Stimulated activated naive B cell treated with anti-CD40 and anti-IgM and Interleukin-4, amounts not matched to agents 10 μg/mL and 1 μg/mL and 100 μg/mL, for 72 hours (primary cell): ENCODE measurements around the gene UBE2C.

ENCODE experiments used
- ATAC-seq, 2 donors: fragments of 150-1000 bp; cut with Tn5 transposase; replicated peaks; 2 replicates each; pipeline ENCODE4 v1.10.0; 2021; ENCODE audit warnings: moderate library complexity in 1 of 2
- DNase-seq: peaks from one replicate; pipeline ENCODE4 v3.0.0; 2021
- H3K27ac Mint-ChIP-seq: one replicate; pipeline ENCODE4 v1.8.0; 2022; ENCODE audit warnings: mild to moderate bottlenecking, mixed read lengths
- H3K27me3 Mint-ChIP-seq, 2 donors: one replicate each; pipeline ENCODE4 v1.8.0; 2022; ENCODE audit warnings: mixed read lengths in 2 of 2
- H3K36me3 Mint-ChIP-seq, 2 donors: one replicate each; pipeline ENCODE4 v1.8.0; 2022; ENCODE audit warnings: mixed read lengths in 2 of 2, mild to moderate bottlenecking in 1 of 2
- H3K4me1 Mint-ChIP-seq, 2 donors: one replicate each; pipeline ENCODE4 v1.8.0; 2022; ENCODE audit warnings: mixed read lengths in 2 of 2, mild to moderate bottlenecking in 1 of 2
- H3K4me3 Mint-ChIP-seq, 2 donors: one replicate each; pipeline ENCODE4 v1.8.0; 2022; ENCODE audit warnings: mild to moderate bottlenecking in 2 of 2, mixed read lengths in 2 of 2, moderate library complexity in 1 of 2
- H3K9me3 Mint-ChIP-seq, 2 donors: one replicate each; pipeline ENCODE4 v1.8.0; 2022; ENCODE audit warnings: mixed read lengths in 2 of 2, mild to moderate bottlenecking in 1 of 2

UBE2C gene

GRCh38 chr20:45850238-45850637 lies 37.8 kb downstream of the UBE2C start:
- Mint-ChIP-seq H3K36me3 (peaks cover 24 to 34% of the 10 kb centered on the region in 2 donors), H3K27ac (no peak overlapping the region), H3K27me3 (no peaks in the 10 kb centered on the region), H3K9me3 (no peaks in the 10 kb centered on the region), H3K4me3 (no peak overlapping the region), H3K4me1 (peaks cover 5 to 18% of the 10 kb centered on the region in 2 donors)
- no peak for DNase-seq
- no peak for ATAC-seq

- no peak for ATAC-seq
- Mint-ChIP-seq H3K9me3 (no peaks in the 10 kb centered on the region), H3K27ac (no peak overlapping the region), H3K4me3 (no peak overlapping the region), H3K36me3 (peaks cover 19 to 29% of the 10 kb centered on the region in 2 donors), H3K4me1 (peaks cover 5 to 22% of the 10 kb centered on the region in 2 donors), H3K27me3 (no peaks in the 10 kb centered on the region)
- no peak for DNase-seq
These were observed 38.5 kb downstream of the UBE2C start for GRCh38 chr20:45850926-45851325.

GRCh38 chr20:45851501-45851900 lies 39.1 kb downstream of the UBE2C start:
- peaks cover 5 to 28% of the 10 kb centered on the region in 2 donors for H3K4me1 Mint-ChIP-seq
- no peak overlapping the region for H3K27ac Mint-ChIP-seq
- ATAC-seq (no peak), DNase-seq (no peak)
- no peaks in the 10 kb centered on the region for H3K27me3 Mint-ChIP-seq
- H3K9me3 Mint-ChIP-seq, result no peaks in the 10 kb centered on the region
- no peak overlapping the region for H3K4me3 Mint-ChIP-seq
- peaks cover 19 to 26% of the 10 kb centered on the region in 2 donors for H3K36me3 Mint-ChIP-seq

- no peak for ATAC-seq
- Mint-ChIP-seq H3K9me3 (no peaks in the 10 kb centered on the region), H3K27ac (no peak overlapping the region), H3K4me1 (peaks cover 6 to 31% of the 10 kb centered on the region in 2 donors), H3K27me3 (no peaks in the 10 kb centered on the region), H3K4me3 (no peak overlapping the region), H3K36me3 (peaks cover 19 to 25% of the 10 kb centered on the region in 2 donors)
- no peak for DNase-seq
These were observed 39.9 kb downstream of the UBE2C start for GRCh38 chr20:45852326-45852725.

- Mint-ChIP-seq H3K4me3 (no peak overlapping the region), H3K27me3 (no peaks in the 10 kb centered on the region), H3K36me3 (peaks cover 17 to 20% of the 10 kb centered on the region in 2 donors), H3K9me3 (no peaks in the 10 kb centered on the region), H3K27ac (no peak overlapping the region), H3K4me1 (peaks cover 9 to 38% of the 10 kb centered on the region in 2 donors)
- no peak for DNase-seq
- ATAC-seq, result no peak
These were observed 41.0 kb downstream of the UBE2C start for GRCh38 chr20:45853484-45853883.

GRCh38 chr20:45857114-45857881 lies 44.9 kb downstream of the UBE2C start, which contains the start of the genes ACOT8 and ZSWIM3:
ACOT8 (minus strand) TSS chr20:45857392; CDS start chr20:45857315, 77 bp downstream.
ZSWIM3 (plus strand) TSS chr20:45857614; CDS start chr20:45857826, 212 bp downstream.
- H3K4me3 Mint-ChIP-seq, result peak within 1 kb of the TSS; percentile 97
- DNase-seq (peak; percentile 97), ATAC-seq (peak; percentile 95)
- H3K27me3 Mint-ChIP-seq, result no peaks in the 10 kb centered on the region
- peak within 1 kb of the TSS; percentile 99 for H3K27ac Mint-ChIP-seq
- H3K9me3 Mint-ChIP-seq, result no peaks in the 10 kb centered on the region
- H3K36me3 Mint-ChIP-seq, result peaks cover 6 to 19% of the 10 kb centered on the region in 2 donors
- peaks cover 20 to 40% of the 10 kb centered on the region in 2 donors for H3K4me1 Mint-ChIP-seq

- H3K9me3 Mint-ChIP-seq, result no peaks in the 10 kb centered on the region
- no peaks in the 10 kb centered on the region for H3K27me3 Mint-ChIP-seq
- peaks cover 20 to 40% of the 10 kb centered on the region in 2 donors for H3K4me1 Mint-ChIP-seq
- no peak for DNase-seq
- peak overlapping the region; percentile 97 for H3K4me3 Mint-ChIP-seq
- peaks cover 4 to 18% of the 10 kb centered on the region in 2 donors for H3K36me3 Mint-ChIP-seq
- peak overlapping the region; percentile 99 for H3K27ac Mint-ChIP-seq
- peak; percentile 43 to 53 for ATAC-seq
These were observed 45.4 kb downstream of the UBE2C start for GRCh38 chr20:45857882-45858216.

GRCh38 chr20:45859916-45860315 lies 47.5 kb downstream of the UBE2C start:
- Mint-ChIP-seq H3K9me3 (no peaks in the 10 kb centered on the region), H3K27ac (no peak overlapping the region), H3K4me3 (no peak overlapping the region), H3K27me3 (no peaks in the 10 kb centered on the region), H3K4me1 (peaks cover 17 to 33% of the 10 kb centered on the region in 2 donors), H3K36me3 (peaks cover 9 to 15% of the 10 kb centered on the region in 2 donors)
- DNase-seq (no peak), ATAC-seq (no peak)

- Mint-ChIP-seq H3K36me3 (peaks cover 9 to 15% of the 10 kb centered on the region in 2 donors), H3K27ac (no peak overlapping the region), H3K9me3 (no peaks in the 10 kb centered on the region), H3K27me3 (no peaks in the 10 kb centered on the region), H3K4me3 (no peak overlapping the region), H3K4me1 (peaks cover 15 to 28% of the 10 kb centered on the region in 2 donors)
- no peak for DNase-seq
- no peak for ATAC-seq
These were observed 48.2 kb downstream of the UBE2C start for GRCh38 chr20:45860560-45861220.

- no peak overlapping the region for H3K4me3 Mint-ChIP-seq
- ATAC-seq (no peak), DNase-seq (no peak)
- H3K27me3 Mint-ChIP-seq, result no peaks in the 10 kb centered on the region
- H3K27ac Mint-ChIP-seq, result no peak overlapping the region
- H3K9me3 Mint-ChIP-seq, result no peaks in the 10 kb centered on the region
- H3K36me3 Mint-ChIP-seq, result peaks cover 9 to 16% of the 10 kb centered on the region in 2 donors
- peaks cover 15 to 21% of the 10 kb centered on the region in 2 donors for H3K4me1 Mint-ChIP-seq
These were observed 49.0 kb downstream of the UBE2C start for GRCh38 chr20:45861221-45862075.

- peaks cover 5 to 11% of the 10 kb centered on the region in 2 donors for H3K4me1 Mint-ChIP-seq
- no peak for ATAC-seq
These were observed 51.4 kb downstream of the UBE2C start for GRCh38 chr20:45863543-45864470.

GRCh38 chr20:45866454-45866853 lies 54.0 kb downstream of the UBE2C start:
- Mint-ChIP-seq H3K4me1 (no peaks in the 10 kb centered on the region), H3K9me3 (no peaks in the 10 kb centered on the region), H3K36me3 (peaks cover 5 to 10% of the 10 kb centered on the region in 2 donors), H3K27ac (no peak overlapping the region), H3K4me3 (no peak overlapping the region), H3K27me3 (no peaks in the 10 kb centered on the region)
- DNase-seq (no peak), ATAC-seq (no peak)

More at GRCh38 chr20:45863543-45864470, 51.4 kb downstream of the UBE2C start:
- no peak for DNase-seq
- H3K4me3 Mint-ChIP-seq, result no peak overlapping the region
- no peaks in the 10 kb centered on the region for H3K9me3 Mint-ChIP-seq
- H3K36me3 Mint-ChIP-seq, result peaks cover 9 to 19% of the 10 kb centered on the region in 2 donors
- no peak overlapping the region for H3K27ac Mint-ChIP-seq
- H3K27me3 Mint-ChIP-seq, result no peaks in the 10 kb centered on the region
